B cell (primary cell): ENCODE data around the gene DNAJB12.

Source experiments
- CTCF ChIP-seq: fragments of 200-600 bp; IDR thresholded peaks from one replicate; pipeline ENCODE4 v1.8.0; 2022; ENCODE audit warnings: antibody characterized with exemption, mild to moderate bottlenecking
- EZH2 ChIP-seq: IDR thresholded peaks from 2 replicates; pipeline ENCODE4 v1.6.1; 2012; ENCODE audit warnings: borderline replicate concordance, low read depth, mild to moderate bottlenecking, moderate library complexity, low read length; ENCODE audit not compliant: insufficient read depth, poor library complexity, severe bottlenecking

GRCh38 chr10:72285972-72286521, 68.7 kb downstream of the DNAJB12 start:
- no peak for TF ChIP-seq CTCF
- TF ChIP-seq EZH2: no peak
